Subcutaneous adipose tissue (tissue), 4 donors: ENCODE results near the gene CNDP1. TPM values are rescaled to one million over a fixed set of nuclear protein-coding genes. Genes with fewer than 3 reads are reported as not detected.

ENCODE experiments used
- CTCF ChIP-seq: fragments of 450-650 bp; IDR thresholded peaks from one replicate; pipeline ENCODE4 v1.5.1; 2016; ENCODE audit warnings: low read depth, mild to moderate bottlenecking, control low read depth, antibody characterized with exemption, moderate library complexity
- total RNA-seq, 4 donors: library from RNA; depleted of rRNA; stranded (reverse); fragments of >200 nt; gene quantifications; one replicate each; pipeline ENCODE4 v1.1.0, GENCODE V29; 2016

Gene CNDP1
- total RNA-seq, 4 donors from 2014 or later = 1.1 TPM; not detected in 3

- no peak for TF ChIP-seq CTCF
These were observed 3.8 kb upstream of the CNDP1 start for GRCh38 chr18:74530584-74530862.

- no peak for TF ChIP-seq CTCF
These were observed 3.3 kb upstream of the CNDP1 start for GRCh38 chr18:74531043-74531442.

GRCh38 chr18:74532511-74533025 is 1.7 kb upstream of the CNDP1 start:
- no peak for TF ChIP-seq CTCF

GRCh38 chr18:74533666-74534065 is 634 bp upstream of the CNDP1 start:
- TF ChIP-seq CTCF = no peak

GRCh38 chr18:74534981-74535649 is 815 bp downstream of the CNDP1 start:
- TF ChIP-seq CTCF = no peak

- no peak for TF ChIP-seq CTCF
These were observed 5.0 kb downstream of the CNDP1 start for GRCh38 chr18:74539289-74539688.

GRCh38 chr18:74540652-74541421 is 6.5 kb downstream of the CNDP1 start:
- TF ChIP-seq CTCF = no peak
